ENCODE results near the gene SYF2.

The SYF2 gene

DNA sequence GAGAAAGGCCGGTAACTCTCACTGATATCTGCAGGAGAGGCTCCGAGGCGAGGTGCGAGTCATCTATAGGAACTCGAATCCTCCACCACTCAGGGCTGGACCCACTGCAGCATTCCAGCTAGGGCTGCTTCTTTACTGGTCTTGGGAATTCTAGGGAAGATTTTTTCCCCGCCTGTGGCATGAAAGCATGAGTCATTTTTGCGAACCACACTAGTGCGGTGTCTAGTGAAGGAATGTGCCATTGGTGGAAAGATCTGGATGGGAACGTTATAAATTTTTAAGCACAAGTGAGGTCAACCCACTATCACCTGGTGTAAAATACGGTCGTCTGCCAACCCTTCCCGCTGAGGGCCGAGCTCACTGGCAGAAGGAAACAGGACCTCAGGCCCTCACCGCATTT lies 49.7 kb downstream of the SYF2 start:
- DNase-seq, result no peak

DNA sequence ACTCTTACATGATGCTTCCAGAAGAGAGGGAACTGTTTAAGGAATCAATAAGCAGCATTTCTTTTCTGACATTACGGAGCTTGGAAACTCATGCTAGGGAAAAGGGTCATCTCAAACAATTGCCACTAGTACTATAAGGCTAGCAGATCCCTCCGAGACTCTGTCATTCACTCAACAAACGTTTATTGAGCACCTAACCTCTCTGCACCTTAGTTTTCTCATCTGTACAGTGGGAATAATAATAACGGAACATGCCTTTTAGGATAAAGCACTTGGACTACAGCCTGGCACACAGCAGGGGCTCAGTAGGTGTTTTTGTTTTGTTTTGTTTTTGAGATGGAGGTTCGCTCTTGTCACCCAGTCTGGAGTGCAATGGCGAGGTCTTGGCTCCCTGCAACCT lies 51.3 kb downstream of the SYF2 start:
- DNase-seq, result no peak

DNA sequence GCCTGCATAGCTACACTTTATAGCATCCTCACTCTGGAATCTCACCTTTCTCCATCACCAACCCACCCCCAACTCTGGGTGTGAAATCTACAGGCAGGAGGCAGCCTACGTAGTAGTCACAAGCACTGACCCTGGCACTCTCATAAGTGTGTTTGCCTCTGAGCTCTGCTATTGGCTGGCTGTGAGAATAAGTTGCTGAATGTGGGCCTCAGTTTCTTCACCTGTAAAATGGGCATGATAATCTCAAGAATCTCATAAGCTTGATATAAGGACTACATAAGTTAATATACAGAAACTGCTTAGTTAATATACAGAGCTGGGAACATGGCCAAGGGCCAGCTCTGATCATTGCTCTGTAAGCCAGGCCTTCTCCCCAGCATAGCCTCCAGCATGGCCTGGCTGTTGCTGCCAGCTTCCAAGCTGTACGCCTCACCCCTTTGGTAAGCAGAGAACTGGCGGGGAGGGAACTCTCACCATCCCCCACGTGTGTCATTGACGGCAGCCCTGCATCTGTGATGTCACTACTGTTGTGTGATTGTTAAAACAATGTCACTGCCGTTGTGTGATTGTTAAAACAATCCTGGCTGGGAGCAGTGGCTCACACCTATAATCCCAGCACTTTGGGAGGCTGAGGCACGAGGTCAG lies 53.3 kb downstream of the SYF2 start:
- no peak for DNase-seq

- no peak for DNase-seq
Measured at GRCh38 chr1:25174730-25175612, 57.3 kb downstream of the SYF2 start.

DNA sequence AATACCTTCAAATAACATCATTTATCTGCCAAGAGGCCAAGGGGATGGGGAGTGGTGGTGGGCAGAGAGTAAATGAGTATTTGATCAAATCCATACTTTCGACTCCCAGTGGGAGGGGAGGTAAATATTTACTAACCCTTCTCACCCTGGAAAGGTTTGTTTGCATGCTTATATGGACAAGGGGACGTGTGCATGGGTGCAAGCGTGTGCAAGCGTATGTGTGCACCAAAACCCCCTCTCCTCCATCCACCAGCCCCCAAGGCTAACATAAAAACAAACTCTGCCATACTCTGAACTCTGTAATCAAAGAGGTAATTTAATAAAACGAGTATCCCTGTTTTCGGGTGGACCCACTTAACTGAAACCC lies 58.0 kb downstream of the SYF2 start:
- DNase-seq, result no peak

DNA sequence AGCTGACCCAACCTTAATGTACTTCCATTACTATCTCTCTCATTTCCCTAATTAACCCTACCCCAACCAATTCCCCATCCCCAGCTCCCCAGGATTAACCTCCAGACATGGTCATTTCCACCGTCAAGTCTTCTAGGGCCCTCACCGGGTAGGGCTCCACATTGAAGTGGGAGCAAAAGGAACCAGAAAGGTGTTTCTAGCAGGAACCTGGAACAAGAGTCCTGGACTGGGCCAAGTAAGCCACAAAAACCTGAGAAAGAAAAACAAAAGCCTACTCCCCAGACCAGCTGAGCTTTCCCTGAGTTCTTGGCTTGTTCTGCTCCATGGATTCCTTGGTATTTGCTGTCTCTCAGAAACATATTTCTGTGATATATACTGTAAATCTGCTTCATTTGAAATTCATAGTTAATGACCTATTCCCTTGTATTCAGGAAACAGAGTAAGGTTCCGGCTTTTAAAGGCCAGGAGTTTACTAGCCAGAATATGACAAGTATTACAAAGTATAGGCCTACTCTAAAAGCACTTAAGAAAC lies 58.4 kb downstream of the SYF2 start:
- no peak for DNase-seq

Data from NCI-H1417 treated with DMSO at 0.1 percent for 48 hours (cell line).